HepG2 (cell line): Measurements from ENCODE around the gene NPAS2. TPM values are rescaled to one million over a fixed set of nuclear protein-coding genes. Genes with fewer than 3 reads are reported as not detected.
A peak's percentile ranks its signal among the peaks of the same experiment; 100 is the strongest.

ENCODE experiments used
- ASH2L ChIP-seq: fragments of 300-600, 200-600 bp; sonication (generic); IDR thresholded peaks from 2 replicates; pipeline ENCODE4 v1.7.0; 2017; ENCODE audit warnings: low read depth, mild to moderate bottlenecking, moderate library complexity, mixed read lengths, low read length; ENCODE audit not compliant: insufficient read length
- FOXA3 ChIP-seq: IDR thresholded peaks from 2 replicates; pipeline ENCODE4 v1.6.1; 2016; ENCODE audit warnings: missing genetic modification reagents, missing compliant biosample characterization
- FOXK1 ChIP-seq: sonication (generic); formaldehyde crosslinking; IDR thresholded peaks from 2 replicates; pipeline ENCODE4 v1.4.0; 2020; ENCODE audit warnings: low read depth, missing genetic modification reagents, borderline replicate concordance
- HMG20A ChIP-seq: IDR thresholded peaks from 2 replicates; pipeline ENCODE4 v1.6.1; 2016; ENCODE audit warnings: borderline replicate concordance
- MTF1 ChIP-seq: sonication (generic); formaldehyde crosslinking; IDR thresholded peaks from 2 replicates; pipeline ENCODE4 v1.5.0; 2020; ENCODE audit warnings: missing genetic modification reagents
- NCOA2 ChIP-seq: sonication (generic); formaldehyde crosslinking; IDR thresholded peaks from 2 replicates; pipeline ENCODE4 v1.8.0; 2022; ENCODE audit warnings: inconsistent platforms
- NFYC ChIP-seq: IDR thresholded peaks from 2 replicates; pipeline ENCODE4 v1.6.1; 2016; ENCODE audit warnings: missing genetic modification reagents, missing compliant biosample characterization
- NR2F6 ChIP-seq, 2 experiments: IDR thresholded peaks; 2 replicates each; pipeline ENCODE4 v1.6.1; 2016; ENCODE audit warnings: antibody characterized with exemption in 1 of 2, mild to moderate bottlenecking in 1 of 2
- ONECUT2 ChIP-seq: sonication (generic); formaldehyde crosslinking; IDR thresholded peaks from 2 replicates; pipeline ENCODE4 v1.4.0; 2020; ENCODE audit warnings: missing genetic modification reagents
- RCOR2 ChIP-seq: IDR thresholded peaks from 2 replicates; pipeline ENCODE4 v1.6.1; 2016; ENCODE audit warnings: missing biosample characterization, missing genetic modification reagents
- REPIN1 ChIP-seq: sonication (generic); formaldehyde crosslinking; IDR thresholded peaks from 2 replicates; pipeline ENCODE4 v1.8.0; 2022; ENCODE audit warnings: missing genetic modification reagents, low read depth, mild to moderate bottlenecking, borderline replicate concordance
- SOX6 ChIP-seq, 2 experiments: fragments of 450-650 bp in 1 of 2; sonication (generic) in 1 of 2; formaldehyde crosslinking in 1 of 2; IDR thresholded peaks; 2 replicates each; pipeline versions ENCODE4 v1.4.0 to v1.6.1; 2017 to 2020; ENCODE audit warnings: antibody characterized with exemption in 1 of 2, mild to moderate bottlenecking in 1 of 2, missing genetic modification reagents in 1 of 2
- SPEN ChIP-seq: sonication (generic); formaldehyde crosslinking; IDR thresholded peaks from 2 replicates; pipeline ENCODE4 v1.5.1; 2020; ENCODE audit warnings: low read depth, mild to moderate bottlenecking, missing genetic modification reagents
- STAG1 ChIP-seq: sonication (generic); formaldehyde crosslinking; IDR thresholded peaks from 2 replicates; pipeline ENCODE4 v1.4.0; 2020; ENCODE audit warnings: missing genetic modification reagents
- ZMAT3 ChIP-seq: sonication (generic); formaldehyde crosslinking; conservative IDR thresholded peaks from 2 replicates; pipeline ENCODE4 v1.7.0; 2021; ENCODE audit warnings: missing genetic modification reagents
- ZNF143 ChIP-seq: sonication (generic); formaldehyde crosslinking; IDR thresholded peaks from 2 replicates; pipeline ENCODE4 v1.4.0; 2020; ENCODE audit warnings: missing genetic modification reagents
- ZNF331 ChIP-seq: sonication (generic); formaldehyde crosslinking; IDR thresholded peaks from 2 replicates; pipeline ENCODE4 v1.4.0; 2020; ENCODE audit warnings: missing genetic modification reagents
- ZNF446 ChIP-seq: sonication (generic); formaldehyde crosslinking; IDR thresholded peaks from 2 replicates; pipeline ENCODE4 v1.5.0; 2020; ENCODE audit warnings: mild to moderate bottlenecking, missing genetic modification reagents
- ZNF460 ChIP-seq: sonication (generic); formaldehyde crosslinking; IDR thresholded peaks from 2 replicates; pipeline ENCODE4 v1.5.1; 2020; ENCODE audit warnings: missing genetic modification reagents, mild to moderate bottlenecking, borderline replicate concordance
- ZNF629 ChIP-seq: sonication (generic); formaldehyde crosslinking; conservative IDR thresholded peaks from 2 replicates; pipeline ENCODE4 v1.5.0; 2020; ENCODE audit warnings: missing genetic modification reagents
- ZNF792 ChIP-seq: IDR thresholded peaks from 2 replicates; pipeline ENCODE4 v1.6.1; 2016
- ZSCAN12 ChIP-seq: sonication (generic); formaldehyde crosslinking; IDR thresholded peaks from 2 replicates; pipeline ENCODE4 v1.9.0; 2021; ENCODE audit warnings: mild to moderate bottlenecking, missing genetic modification reagents
- polyA plus RNA-seq, 8 experiments: library from polyadenylated mRNA; depleted of rRNA in 3 of 8; stranded (reverse) in 7 of 8; unstranded in 1 of 8; fragments of >200 nt; fragmentation: Illumina TruSeq in 4 of 8; extraction: Trizol in 4 of 8; gene quantifications; 2 replicates each; pipeline versions ENCODE4 v1.2.1 to v1.2.3, GENCODE V29; 2011 to 2016; ENCODE audit warnings: low read depth in 4 of 8, missing spikeins in 1 of 8, mixed read lengths in 1 of 8; ENCODE audit not compliant: insufficient read depth in 1 of 8
- total RNA-seq, 5 experiments: library from RNA; depleted of rRNA; stranded (reverse); fragments of >200 nt; fragmentation: Illumina TruSeq; extraction: Trizol; gene quantifications; 2 replicates each; pipeline ENCODE4 v1.2.3, GENCODE V29; 2016; ENCODE audit warnings: low read depth in 1 of 5
- TF ChIP-seq, protein P1 (sequence below): sonication (generic); formaldehyde crosslinking; IDR thresholded peaks from 2 replicates; pipeline ENCODE4 v1.4.0; 2020; ENCODE audit warnings: missing genetic modification reagents
- TF ChIP-seq, protein P2 (sequence below): sonication (generic); formaldehyde crosslinking; IDR thresholded peaks from 2 replicates; pipeline ENCODE4 v1.9.0; 2022; ENCODE audit warnings: low read depth, missing genetic modification reagents
- TF ChIP-seq, protein P3 (sequence below): IDR thresholded peaks from 2 replicates; pipeline ENCODE4 v1.6.1; 2016; ENCODE audit warnings: control low read depth
- TF ChIP-seq, protein P4 (sequence below): sonication (generic); formaldehyde crosslinking; IDR thresholded peaks from 2 replicates; pipeline ENCODE4 v1.4.0; 2020; ENCODE audit warnings: missing genetic modification reagents, borderline replicate concordance

NPAS2 gene
- total and polyA plus RNA-seq, 2 of the 13 experiments (the other 11 are each of a cell fraction or from before 2014, with no cell fraction given) = 14.8 to 37.5 TPM

DNA sequence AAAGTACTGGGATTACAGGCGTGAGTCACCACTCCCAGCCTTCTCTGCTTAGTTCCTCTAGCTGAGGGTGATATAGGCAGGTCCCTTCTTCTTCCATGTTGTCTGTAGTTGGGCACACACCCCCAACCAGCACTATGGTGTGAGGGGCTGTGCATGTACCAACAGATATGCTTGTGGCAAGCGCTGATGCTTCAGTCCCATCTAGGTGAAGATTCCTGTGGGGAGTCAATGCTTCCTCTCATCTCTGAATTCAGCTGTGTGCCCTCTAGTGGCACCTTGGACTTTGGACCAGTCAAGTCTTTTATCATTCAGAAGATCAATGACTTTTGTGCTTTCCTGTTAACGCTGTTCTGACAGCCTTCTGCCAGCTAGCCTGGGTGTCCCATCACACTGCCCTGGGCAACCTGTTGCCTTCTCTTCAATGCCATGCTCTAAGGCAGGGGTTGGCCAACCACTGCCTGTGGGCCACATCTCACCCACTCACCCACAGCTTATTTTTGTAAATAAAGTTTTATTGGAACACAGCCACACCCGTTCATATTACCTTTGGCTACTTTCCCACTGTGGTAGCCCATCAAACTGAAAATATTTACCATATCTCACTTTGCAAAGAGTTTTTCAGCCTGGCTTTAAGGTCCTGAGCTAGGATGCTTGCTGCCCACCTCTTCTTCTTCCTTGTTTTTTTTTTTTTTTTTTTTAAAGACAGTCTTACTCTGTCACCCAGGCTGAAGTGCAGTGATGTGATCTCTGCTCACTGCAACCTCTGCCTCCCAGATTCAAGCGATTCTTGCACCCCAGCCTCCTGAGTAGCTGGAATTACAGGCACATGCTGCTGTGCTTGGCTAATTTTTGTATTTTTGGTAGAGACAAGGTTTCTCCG is 51.0 kb downstream of the NPAS2 start (continued):
- TF ChIP-seq, protein P1, sequence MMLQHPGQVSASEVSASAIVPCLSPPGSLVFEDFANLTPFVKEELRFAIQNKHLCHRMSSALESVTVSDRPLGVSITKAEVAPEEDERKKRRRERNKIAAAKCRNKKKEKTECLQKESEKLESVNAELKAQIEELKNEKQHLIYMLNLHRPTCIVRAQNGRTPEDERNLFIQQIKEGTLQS (CRISPR knock-in tag) = no peak
- peak; percentile 40 for TF ChIP-seq STAG1
- TF ChIP-seq ZNF629 (CRISPR knock-in tag) = no peak
- no peak for TF ChIP-seq ZNF446 (CRISPR knock-in tag)
- TF ChIP-seq NR2F6 (IDR thresholded peaks at IDR 0.05) = 0 out of 2 replicates have a peak, but pooled peaks have one; percentile 39
- peak; percentile 63; the same call in 1 of the 2 replicates for TF ChIP-seq NR2F6 (CRISPR knock-in tag; IDR thresholded peaks at IDR 0.05)
- peak; percentile 37 for TF ChIP-seq ASH2L
- TF ChIP-seq FOXA3 = peak; percentile 65
- no peak for TF ChIP-seq MTF1 (CRISPR knock-in tag)
- peak; percentile 50 for TF ChIP-seq NCOA2 (CRISPR knock-in tag)
- TF ChIP-seq SPEN = no peak
- 0 out of 2 replicates have a peak, but pooled peaks have one; percentile 36 for TF ChIP-seq REPIN1 (CRISPR knock-in tag)
- TF ChIP-seq SOX6 (IDR thresholded peaks at IDR 0.05) = no peak
- TF ChIP-seq SOX6 (CRISPR knock-in tag; IDR thresholded peaks at IDR 0.05) = peak; percentile 68
- peak; percentile 75; the same call in 1 of the 2 replicates for TF ChIP-seq HMG20A (CRISPR knock-in tag)
- TF ChIP-seq, protein P2, sequence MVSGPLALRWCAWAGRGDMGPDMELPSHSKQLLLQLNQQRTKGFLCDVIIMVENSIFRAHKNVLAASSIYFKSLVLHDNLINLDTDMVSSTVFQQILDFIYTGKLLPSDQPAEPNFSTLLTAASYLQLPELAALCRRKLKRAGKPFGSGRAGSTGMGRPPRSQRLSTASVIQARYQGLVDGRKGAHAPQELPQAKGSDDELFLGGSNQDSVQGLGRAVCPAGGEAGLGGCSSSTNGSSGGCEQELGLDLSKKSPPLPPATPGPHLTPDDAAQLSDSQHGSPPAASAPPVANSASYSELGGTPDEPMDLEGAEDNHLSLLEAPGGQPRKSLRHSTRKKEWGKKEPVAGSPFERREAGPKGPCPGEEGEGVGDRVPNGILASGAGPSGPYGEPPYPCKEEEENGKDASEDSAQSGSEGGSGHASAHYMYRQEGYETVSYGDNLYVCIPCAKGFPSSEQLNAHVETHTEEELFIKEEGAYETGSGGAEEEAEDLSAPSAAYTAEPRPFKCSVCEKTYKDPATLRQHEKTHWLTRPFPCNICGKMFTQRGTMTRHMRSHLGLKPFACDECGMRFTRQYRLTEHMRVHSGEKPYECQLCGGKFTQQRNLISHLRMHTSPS (CRISPR knock-in tag) = peak; percentile 96
- TF ChIP-seq, protein P3, sequence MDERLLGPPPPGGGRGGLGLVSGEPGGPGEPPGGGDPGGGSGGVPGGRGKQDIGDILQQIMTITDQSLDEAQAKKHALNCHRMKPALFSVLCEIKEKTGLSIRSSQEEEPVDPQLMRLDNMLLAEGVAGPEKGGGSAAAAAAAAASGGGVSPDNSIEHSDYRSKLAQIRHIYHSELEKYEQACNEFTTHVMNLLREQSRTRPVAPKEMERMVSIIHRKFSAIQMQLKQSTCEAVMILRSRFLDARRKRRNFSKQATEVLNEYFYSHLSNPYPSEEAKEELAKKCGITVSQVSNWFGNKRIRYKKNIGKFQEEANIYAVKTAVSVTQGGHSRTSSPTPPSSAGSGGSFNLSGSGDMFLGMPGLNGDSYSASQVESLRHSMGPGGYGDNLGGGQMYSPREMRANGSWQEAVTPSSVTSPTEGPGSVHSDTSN = peak; percentile 36; the same call in 1 of the 2 replicates
- TF ChIP-seq ZNF792 = 0 out of 2 replicates have a peak, but pooled peaks have one; percentile 18
- TF ChIP-seq NFYC (CRISPR knock-in tag) = no peak
- no peak for TF ChIP-seq ZMAT3
- TF ChIP-seq, protein P4, sequence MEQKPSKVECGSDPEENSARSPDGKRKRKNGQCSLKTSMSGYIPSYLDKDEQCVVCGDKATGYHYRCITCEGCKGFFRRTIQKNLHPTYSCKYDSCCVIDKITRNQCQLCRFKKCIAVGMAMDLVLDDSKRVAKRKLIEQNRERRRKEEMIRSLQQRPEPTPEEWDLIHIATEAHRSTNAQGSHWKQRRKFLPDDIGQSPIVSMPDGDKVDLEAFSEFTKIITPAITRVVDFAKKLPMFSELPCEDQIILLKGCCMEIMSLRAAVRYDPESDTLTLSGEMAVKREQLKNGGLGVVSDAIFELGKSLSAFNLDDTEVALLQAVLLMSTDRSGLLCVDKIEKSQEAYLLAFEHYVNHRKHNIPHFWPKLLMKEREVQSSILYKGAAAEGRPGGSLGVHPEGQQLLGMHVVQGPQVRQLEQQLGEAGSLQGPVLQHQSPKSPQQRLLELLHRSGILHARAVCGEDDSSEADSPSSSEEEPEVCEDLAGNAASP (CRISPR knock-in tag) = peak; percentile 74
- no peak for TF ChIP-seq ZSCAN12 (CRISPR knock-in tag)
- peak; percentile 40; the same call in 1 of the 2 replicates for TF ChIP-seq ZNF460 (CRISPR knock-in tag)
- TF ChIP-seq ZNF331 (CRISPR knock-in tag) = peak; percentile 59; the same call in 1 of the 2 replicates
- TF ChIP-seq ZNF143 (CRISPR knock-in tag) = no peak
- no peak for TF ChIP-seq FOXK1 (CRISPR knock-in tag)
- no peak; the same call in 1 of the 2 replicates for TF ChIP-seq RCOR2 (CRISPR knock-in tag)
- TF ChIP-seq ONECUT2 = peak; percentile 31; the same call in 1 of the 2 replicates
